NT2/D1 (cell line): ENCODE results near the gene AK5.
A peak's percentile ranks its signal among the peaks of the same experiment; 100 is the strongest.

Experiments
- DNase-seq: peaks from one replicate; pipeline ENCODE4 v3.0.0-alpha.2; 2011; ENCODE audit warnings: low read depth, low spot score
- H3K27me3 ChIP-seq: 2 replicates; pipeline ENCODE4 v1.6.0; 2011; ENCODE audit warnings: mild to moderate bottlenecking; ENCODE audit not compliant: insufficient read length, insufficient read depth
- H3K36me3 ChIP-seq: 2 replicates; pipeline ENCODE4 v1.6.1; 2011; ENCODE audit warnings: mild to moderate bottlenecking, low read length, mixed read lengths; ENCODE audit not compliant: insufficient read depth, insufficient read length
- H3K4me1 ChIP-seq: 2 replicates; pipeline ENCODE4 v1.5.1; 2011; ENCODE audit not compliant: insufficient read depth, insufficient read length
- H3K4me3 ChIP-seq: 2 replicates; pipeline ENCODE4 v1.5.1; 2011; ENCODE audit warnings: low read depth; ENCODE audit not compliant: insufficient read length
- H3K9ac ChIP-seq: 2 replicates; pipeline ENCODE4 v1.6.0; 2011; ENCODE audit warnings: low read depth; ENCODE audit not compliant: insufficient read length
- H3K9me3 ChIP-seq: 2 replicates; pipeline ENCODE4 v1.5.1; 2011; ENCODE audit warnings: mild to moderate bottlenecking, low read length; ENCODE audit not compliant: insufficient read depth
- SUZ12 ChIP-seq: IDR thresholded peaks from 2 replicates; pipeline ENCODE4 v1.6.1; 2011; ENCODE audit not compliant: insufficient read length, insufficient read depth; ENCODE audit errors: extremely low read depth
- YY1 ChIP-seq: IDR thresholded peaks from 2 replicates; pipeline ENCODE4 v1.6.1; 2011; ENCODE audit not compliant: insufficient read length, insufficient read depth
- ZNF274 ChIP-seq: IDR thresholded peaks from 2 replicates; pipeline ENCODE4 v1.6.1; 2011; ENCODE audit warnings: mild to moderate bottlenecking, low read depth, low read length

Gene AK5

GRCh38 chr1:77532641-77533040, 250.8 kb downstream of the AK5 start:
- no peak for DNase-seq
- TF ChIP-seq YY1 = no peak
- TF ChIP-seq SUZ12 = no peak
- no peak for TF ChIP-seq ZNF274

GRCh38 chr1:77533660-77534305, 252.0 kb downstream of the AK5 start:
- Histone ChIP-seq H3K36me3 (no peaks in the 10 kb centered on the region), H3K27me3 (no peaks in the 10 kb centered on the region), H3K9ac (no peak overlapping the region), H3K4me1 (no peaks in the 10 kb centered on the region), H3K4me3 (no peak overlapping the region), H3K9me3 (peaks cover 5% of the 10 kb centered on the region; the same call in 1 of the 2 replicates)
- TF ChIP-seq ZNF274 = no peak
- TF ChIP-seq SUZ12 = no peak
- no peak for TF ChIP-seq YY1
- peak; percentile 84 for DNase-seq

More at GRCh38 chr1:77532641-77533040, 250.8 kb downstream of the AK5 start:
- Histone ChIP-seq H3K4me3 (no peak overlapping the region), H3K9ac (no peak overlapping the region), H3K36me3 (no peaks in the 10 kb centered on the region), H3K9me3 (peaks cover 5% of the 10 kb centered on the region; the same call in 1 of the 2 replicates), H3K27me3 (no peaks in the 10 kb centered on the region), H3K4me1 (no peaks in the 10 kb centered on the region)

- Histone ChIP-seq H3K36me3 (no peaks in the 10 kb centered on the region), H3K4me1 (peaks cover 3% of the 10 kb centered on the region), H3K27me3 (no peaks in the 10 kb centered on the region), H3K9me3 (peaks cover 5% of the 10 kb centered on the region; the same call in 1 of the 2 replicates), H3K9ac (no peak overlapping the region), H3K4me3 (no peak overlapping the region)
- TF ChIP-seq ZNF274 (no peak), YY1 (no peak), SUZ12 (no peak)
- DNase-seq = no peak
Observed at GRCh38 chr1:77534456-77534855, 252.6 kb downstream of the AK5 start.

- no peaks in the 10 kb centered on the region; the same call in 1 of the 2 replicates for H3K9me3 ChIP-seq
- no peaks in the 10 kb centered on the region for H3K36me3 ChIP-seq
- H3K4me3 ChIP-seq = no peak overlapping the region
- no peak overlapping the region for H3K9ac ChIP-seq
- H3K4me1 ChIP-seq = peaks cover 5% of the 10 kb centered on the region
- H3K27me3 ChIP-seq = no peaks in the 10 kb centered on the region
- DNase-seq = no peak
- no peak for TF ChIP-seq ZNF274
Observed at GRCh38 chr1:77536813-77537212, 255.0 kb downstream of the AK5 start.

- Histone ChIP-seq H3K4me3 (no peak overlapping the region), H3K9ac (no peak overlapping the region), H3K27me3 (no peaks in the 10 kb centered on the region), H3K36me3 (no peaks in the 10 kb centered on the region), H3K9me3 (no peaks in the 10 kb centered on the region), H3K4me1 (peaks cover 5% of the 10 kb centered on the region)
- DNase-seq = no peak
- no peak for TF ChIP-seq SUZ12
- TF ChIP-seq ZNF274 = no peak
- TF ChIP-seq YY1 = no peak
Observed at GRCh38 chr1:77538956-77539518, 257.2 kb downstream of the AK5 start.

- H3K9ac ChIP-seq = no peak overlapping the region
- H3K36me3 ChIP-seq = no peaks in the 10 kb centered on the region
- no peaks in the 10 kb centered on the region for H3K9me3 ChIP-seq
- TF ChIP-seq ZNF274 = no peak
- no peak for TF ChIP-seq YY1
- no peak for TF ChIP-seq SUZ12
- no peaks in the 10 kb centered on the region for H3K27me3 ChIP-seq
- H3K4me1 ChIP-seq = peaks cover 5% of the 10 kb centered on the region
- H3K4me3 ChIP-seq = no peak overlapping the region
- no peak for DNase-seq
Observed at GRCh38 chr1:77539519-77540142, 257.8 kb downstream of the AK5 start.

- no peak for DNase-seq
- H3K36me3 ChIP-seq = no peaks in the 10 kb centered on the region
- H3K9me3 ChIP-seq = no peaks in the 10 kb centered on the region
- TF ChIP-seq SUZ12 (no peak), YY1 (no peak), ZNF274 (no peak)
- no peak overlapping the region for H3K4me3 ChIP-seq
- H3K27me3 ChIP-seq = no peaks in the 10 kb centered on the region
- no peak overlapping the region for H3K9ac ChIP-seq
- H3K4me1 ChIP-seq = peaks cover 5% of the 10 kb centered on the region
Observed at GRCh38 chr1:77540501-77541161, 258.8 kb downstream of the AK5 start.
